Nephron (organoid): ENCODE data around the gene DCTN4.

Experiments
- H3K27ac Mint-ChIP-seq, 3 experiments: 2 replicates each; pipeline ENCODE4 v1.8.0; 2020; ENCODE audit warnings: mixed read lengths in 3 of 3, mild to moderate bottlenecking in 2 of 3, moderate library complexity in 1 of 3
- H3K27me3 Mint-ChIP-seq: 2 replicates; pipeline ENCODE4 v1.8.0; 2021; ENCODE audit warnings: low read depth, mild to moderate bottlenecking, moderate library complexity, mixed read lengths
- H3K36me3 Mint-ChIP-seq: 2 replicates; pipeline ENCODE4 v1.8.0; 2020; ENCODE audit warnings: low read depth, mixed read lengths
- H3K4me1 Mint-ChIP-seq: 2 replicates; pipeline ENCODE4 v1.8.0; 2020; ENCODE audit warnings: mixed read lengths
- H3K4me3 Mint-ChIP-seq, 3 experiments: 2 replicates each; pipeline ENCODE4 v1.8.0; 2020; ENCODE audit warnings: mild to moderate bottlenecking in 3 of 3, mixed read lengths in 3 of 3, moderate library complexity in 2 of 3
- H3K9me3 Mint-ChIP-seq: 2 replicates; pipeline ENCODE4 v1.8.0; 2020; ENCODE audit warnings: mixed read lengths
- TF ChIP-seq, protein P1 (sequence below), 3 experiments: fragments of 200-600 bp; sonication (generic); IDR thresholded peaks; one replicate each; pipeline ENCODE4 v1.5.0; 2021; ENCODE audit warnings: antibody characterized with exemption in 3 of 3; ENCODE audit not compliant: unreplicated experiment in 3 of 3

The DCTN4 gene

DNA sequence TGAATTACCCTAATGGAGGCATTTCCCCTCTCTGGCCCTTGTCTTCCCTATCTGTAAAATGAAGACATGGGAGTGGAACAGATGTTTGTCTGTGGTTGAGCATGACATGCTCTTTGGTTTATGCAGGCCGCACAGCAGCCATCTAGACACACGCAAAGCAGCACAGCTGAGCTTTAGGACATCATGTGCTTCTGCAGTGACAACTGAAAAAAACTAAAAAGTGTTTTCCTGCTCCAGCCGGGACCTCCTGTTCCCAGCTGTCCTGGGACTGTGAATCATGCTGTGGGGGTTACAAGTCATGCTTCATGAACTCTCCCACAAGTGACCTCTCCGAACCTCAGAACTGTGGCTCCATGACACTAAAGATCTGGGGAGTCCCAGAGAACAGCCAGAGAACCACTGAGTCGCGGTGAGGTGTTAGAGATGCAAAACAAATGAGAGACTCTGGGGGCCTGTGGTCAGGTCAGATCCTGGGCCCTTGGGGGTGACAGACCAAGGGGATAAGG, 21.4 kb upstream of the DCTN4 start:
- peaks cover 3% of the 10 kb centered on the region for H3K27me3 Mint-ChIP-seq
- peak overlapping the region; percentile 23 to 89 (median 83) for H3K27ac Mint-ChIP-seq
- H3K9me3 Mint-ChIP-seq = no peaks in the 10 kb centered on the region
- peaks cover 66% of the 10 kb centered on the region for H3K4me1 Mint-ChIP-seq
- peaks cover 2% of the 10 kb centered on the region for H3K36me3 Mint-ChIP-seq
- H3K4me3 Mint-ChIP-seq = peak overlapping the region; percentile 95 to 99 (median 97)
- TF ChIP-seq, protein P1, sequence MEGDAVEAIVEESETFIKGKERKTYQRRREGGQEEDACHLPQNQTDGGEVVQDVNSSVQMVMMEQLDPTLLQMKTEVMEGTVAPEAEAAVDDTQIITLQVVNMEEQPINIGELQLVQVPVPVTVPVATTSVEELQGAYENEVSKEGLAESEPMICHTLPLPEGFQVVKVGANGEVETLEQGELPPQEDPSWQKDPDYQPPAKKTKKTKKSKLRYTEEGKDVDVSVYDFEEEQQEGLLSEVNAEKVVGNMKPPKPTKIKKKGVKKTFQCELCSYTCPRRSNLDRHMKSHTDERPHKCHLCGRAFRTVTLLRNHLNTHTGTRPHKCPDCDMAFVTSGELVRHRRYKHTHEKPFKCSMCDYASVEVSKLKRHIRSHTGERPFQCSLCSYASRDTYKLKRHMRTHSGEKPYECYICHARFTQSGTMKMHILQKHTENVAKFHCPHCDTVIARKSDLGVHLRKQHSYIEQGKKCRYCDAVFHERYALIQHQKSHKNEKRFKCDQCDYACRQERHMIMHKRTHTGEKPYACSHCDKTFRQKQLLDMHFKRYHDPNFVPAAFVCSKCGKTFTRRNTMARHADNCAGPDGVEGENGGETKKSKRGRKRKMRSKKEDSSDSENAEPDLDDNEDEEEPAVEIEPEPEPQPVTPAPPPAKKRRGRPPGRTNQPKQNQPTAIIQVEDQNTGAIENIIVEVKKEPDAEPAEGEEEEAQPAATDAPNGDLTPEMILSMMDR (IDR thresholded peaks at IDR 0.05; ENCODE audit: unreplicated experiment in 3 of 3) = no peak

GRCh38 chr5:150779397-150780186, 20.8 kb upstream of the DCTN4 start:
- Mint-ChIP-seq H3K4me3 (peak overlapping the region; percentile 95 to 99 (median 97)), H3K36me3 (no peaks in the 10 kb centered on the region), H3K27me3 (peaks cover 3% of the 10 kb centered on the region), H3K9me3 (no peaks in the 10 kb centered on the region), H3K27ac (peak overlapping the region; percentile 83 to 96 (median 91)), H3K4me1 (peaks cover 63% of the 10 kb centered on the region)
- TF ChIP-seq, protein P1 (IDR thresholded peaks at IDR 0.05; ENCODE audit: unreplicated experiment in 3 of 3) = peak in 1 of 3 experiments; percentile 4

- Mint-ChIP-seq H3K36me3 (no peaks in the 10 kb centered on the region), H3K27me3 (peaks cover 3% of the 10 kb centered on the region), H3K4me3 (peak within 1 kb of the TSS; percentile 95 to 99 (median 97)), H3K27ac (peak within 1 kb of the TSS; percentile 83 to 96 (median 91)), H3K9me3 (no peaks in the 10 kb centered on the region), H3K4me1 (peaks cover 57% of the 10 kb centered on the region)
- TF ChIP-seq, protein P1 (IDR thresholded peaks at IDR 0.05; ENCODE audit: unreplicated experiment in 3 of 3) = peak; percentile 35 to 41 (median 35)
Observed at GRCh38 chr5:150778517-150779396, 19.9 kb upstream of the DCTN4 start, which contains the start of gene SMIM3. TSS of gene SMIM3 (plus strand) at chr5:150778757. CDS start at chr5:150795441, 16,684 bp downstream.

- H3K4me3 Mint-ChIP-seq = peak overlapping the region; percentile 95 to 99 (median 97)
- H3K9me3 Mint-ChIP-seq = no peaks in the 10 kb centered on the region
- TF ChIP-seq, protein P1 (IDR thresholded peaks at IDR 0.05; ENCODE audit: unreplicated experiment in 3 of 3) = no peak
Observed at GRCh38 chr5:150778088-150778516, 19.3 kb upstream of the DCTN4 start.

DNA sequence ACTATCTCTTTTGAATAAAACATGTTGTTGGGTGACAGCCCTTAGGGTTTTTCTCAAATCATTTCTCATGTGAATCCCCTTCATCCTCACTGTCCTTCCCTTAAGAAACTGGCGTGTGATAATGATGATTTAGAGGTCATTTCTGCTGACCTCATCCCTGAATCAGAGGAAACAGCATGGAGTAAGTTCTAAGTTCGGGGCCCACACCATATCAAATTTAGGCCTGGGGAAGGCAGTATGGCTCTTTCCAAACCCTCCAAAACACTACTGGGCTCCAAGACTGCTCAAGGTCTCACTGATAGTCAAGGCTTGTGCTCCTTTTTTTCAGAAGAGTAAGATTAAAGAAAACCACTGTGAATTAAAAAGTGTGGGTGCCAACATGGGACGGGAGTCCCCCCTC, 18.9 kb upstream of the DCTN4 start:
- TF ChIP-seq, protein P1 (IDR thresholded peaks at IDR 0.05; ENCODE audit: unreplicated experiment in 3 of 3) = no peak
- peaks cover 46% of the 10 kb centered on the region for H3K4me1 Mint-ChIP-seq
- peak overlapping the region; percentile 95 to 99 (median 97) for H3K4me3 Mint-ChIP-seq
- peaks cover 3% of the 10 kb centered on the region for H3K27me3 Mint-ChIP-seq
- H3K9me3 Mint-ChIP-seq = no peaks in the 10 kb centered on the region
- no peaks in the 10 kb centered on the region for H3K36me3 Mint-ChIP-seq
- peak overlapping the region; percentile 46 to 83 (median 83) for H3K27ac Mint-ChIP-seq

More at GRCh38 chr5:150778088-150778516, 19.3 kb upstream of the DCTN4 start:
- Mint-ChIP-seq H3K27me3 (peaks cover 3% of the 10 kb centered on the region), H3K27ac (peak overlapping the region; percentile 46 to 83 (median 83)), H3K4me1 (peaks cover 50% of the 10 kb centered on the region), H3K36me3 (no peaks in the 10 kb centered on the region)
